Spleen (tissue), 11 donors: Measurements from ENCODE around the gene ZDHHC20. TPM values are rescaled to one million over a fixed set of nuclear protein-coding genes. Genes with fewer than 3 reads are reported as not detected.

Experiments used
- DNase-seq: peaks from one replicate; pipeline ENCODE4 v3.0.0-alpha.2; 2020
- H3K27ac ChIP-seq, 8 donors: fragments of 200-600 bp; sonication (generic) in 7 of 8; 1 replicate in 4 of 8; 2 replicates in 4 of 8; pipeline versions ENCODE4 v1.5.0 to v1.8.0; 2016 to 2021; ENCODE audit warnings: inconsistent platforms in 4 of 8, mild to moderate bottlenecking in 4 of 8, moderate library complexity in 1 of 8
- H3K27me3 ChIP-seq, 7 donors: fragments of 200-600 bp; sonication (generic) in 6 of 7; replicated peaks in 1 of 7; 1 replicate in 4 of 7; 2 replicates in 3 of 7; pipeline versions ENCODE4 v1.5.0 to v1.8.0; 2016 to 2021; ENCODE audit warnings: inconsistent platforms in 3 of 7, mild to moderate bottlenecking in 1 of 7
- H3K36me3 ChIP-seq, 6 donors: fragments of 200-600 bp; sonication (generic) in 5 of 6; 1 replicate in 4 of 6; 2 replicates in 2 of 6; pipeline versions ENCODE4 v1.5.0 to v1.8.0; 2016 to 2021; ENCODE audit warnings: inconsistent platforms in 2 of 6
- H3K4me1 ChIP-seq, 6 donors: fragments of 200-600 bp; sonication (generic) in 5 of 6; 1 replicate in 3 of 6; 2 replicates in 3 of 6; pipeline versions ENCODE4 v1.5.0 to v1.8.0; 2016 to 2021; ENCODE audit warnings: inconsistent platforms in 3 of 6
- H3K4me3 ChIP-seq, 8 donors: fragments of 200-600 bp; sonication (generic) in 7 of 8; 1 replicate in 4 of 8; 2 replicates in 4 of 8; pipeline versions ENCODE4 v1.5.0 to v1.8.0; 2016 to 2021; ENCODE audit warnings: inconsistent platforms in 4 of 8, mild to moderate bottlenecking in 4 of 8, moderate library complexity in 2 of 8
- H3K9me3 ChIP-seq, 8 donors: fragments of 200-600 bp; sonication (generic) in 7 of 8; 1 replicate in 4 of 8; 2 replicates in 4 of 8; pipeline versions ENCODE4 v1.5.0 to v1.8.0; 2016 to 2021; ENCODE audit warnings: inconsistent platforms in 4 of 8
- POLR2A ChIP-seq, 3 donors: fragments of 450-650 bp; IDR thresholded peaks; one replicate each; pipeline ENCODE4 v1.5.1; 2017; ENCODE audit warnings: antibody characterized with exemption in 3 of 3, mild to moderate bottlenecking in 1 of 3
- POLR2AphosphoS5 ChIP-seq, 3 donors: sonication (generic); formaldehyde crosslinking; IDR thresholded peaks; one replicate each; pipeline ENCODE4 v1.5.1; 2017; ENCODE audit warnings: antibody characterized with exemption in 3 of 3
- WGBS, 5 donors: extraction: QIAGEN DNeasy Blood & Tissue Kit in 3 of 5; methylation state at CpG; one replicate each; pipeline versions ENCODE4 v1.1.5 to v1.1.7; 2013 to 2018; 5-methylcytosine and 5-hydroxymethylcytosine counted together
- intact Hi-C: fragments of 100-400 bp; cut with DNase I; formaldehyde crosslinking; loops from one replicate; pipeline ENCODE4 v1.15.0; 2023; ENCODE audit warnings: low total_unique reads
- polyA plus RNA-seq, 3 donors: library from polyadenylated mRNA; stranded (reverse); fragments of 200-250 nt; gene quantifications; one replicate each; pipeline ENCODE4 v1.2.1, GENCODE V29; 2013
- total RNA-seq, 7 donors: library from RNA; depleted of rRNA in 3 of 7; stranded (reverse); fragments of >200 nt in 3 of 7; fragmentation: NEBNext Ultra II Directional in 4 of 7; extraction: Animal tissue kit (Norgen Biotek cat#: 25700) in 4 of 7; gene quantifications; one replicate each; pipeline versions ENCODE4 v1.1.0 to v1.2.1, GENCODE V29; 2016 to 2021
- TF ChIP-seq, protein P1 (sequence below), 11 experiments: fragments of 200-600 bp in 7 of 11; fragments of 450-650 bp in 4 of 11; sonication (generic) in 4 of 11; IDR thresholded peaks in 8 of 11; conservative IDR thresholded peaks in 3 of 11; 1 replicate in 7 of 11; 2 replicates in 4 of 11; pipeline versions ENCODE4 v1.4.0 to v1.8.0; 2016 to 2021; ENCODE audit warnings: antibody characterized with exemption in 11 of 11, inconsistent platforms in 4 of 11, mild to moderate bottlenecking in 1 of 11
- donor health status: healthy with polysubstance abuse.
- donor health status: DM: no; HTN: no; CAD: no; lungs with moderate emphysema.
- donor health status: DM: no; HTN: no; CAD: no.
- donor health status: Bipolar disorder and iron deficiency.
- donor health status: healthy.
- donor health status: DM: no; HTN: no; CAD: no.
- donor health status: DM: yes; HTN: yes; CAD: no.

ZDHHC20 gene
- total and polyA plus RNA-seq, 10 donors: 15.6 to 110 (median 80.5) TPM

DNA sequence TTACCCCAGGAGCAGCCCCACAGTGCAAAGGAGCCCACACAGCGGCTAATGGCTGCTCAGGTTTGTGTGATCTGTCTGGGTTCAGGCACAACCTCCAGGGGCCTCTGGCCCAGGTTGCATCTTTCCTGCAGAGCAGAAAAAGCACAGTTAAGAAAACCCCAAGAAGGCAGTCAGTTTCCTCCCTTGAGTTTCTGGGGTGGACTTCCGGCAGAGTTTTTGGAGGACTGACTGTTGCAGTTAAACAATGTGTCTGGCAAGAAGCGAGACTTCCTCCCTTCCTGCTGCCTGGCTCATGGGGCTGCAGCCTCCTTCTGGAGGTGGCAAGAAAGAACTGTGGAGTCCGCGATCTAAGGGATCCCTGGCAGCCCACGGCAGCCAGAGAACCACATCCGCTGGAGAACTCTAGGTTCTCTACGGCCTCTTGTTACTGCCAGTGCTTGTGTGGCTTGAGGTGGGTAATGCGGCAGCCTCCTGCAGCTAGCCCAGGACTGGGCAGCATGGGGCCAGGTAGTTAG lies 114.4 kb downstream of the ZDHHC20 start:
- WGBS, 5 donors: 0 to 37% (median 23%) methylated on average over 1 to 9 of the region's 9 CpGs
- no peaks in the 10 kb centered on the region for H3K27me3 ChIP-seq
- TF ChIP-seq POLR2AphosphoS5 (IDR thresholded peaks at IDR 0.05) (peak in 1 of 3 donors; percentile 36), POLR2A (IDR thresholded peaks at IDR 0.05) (no peak)
- TF ChIP-seq, protein P1, sequence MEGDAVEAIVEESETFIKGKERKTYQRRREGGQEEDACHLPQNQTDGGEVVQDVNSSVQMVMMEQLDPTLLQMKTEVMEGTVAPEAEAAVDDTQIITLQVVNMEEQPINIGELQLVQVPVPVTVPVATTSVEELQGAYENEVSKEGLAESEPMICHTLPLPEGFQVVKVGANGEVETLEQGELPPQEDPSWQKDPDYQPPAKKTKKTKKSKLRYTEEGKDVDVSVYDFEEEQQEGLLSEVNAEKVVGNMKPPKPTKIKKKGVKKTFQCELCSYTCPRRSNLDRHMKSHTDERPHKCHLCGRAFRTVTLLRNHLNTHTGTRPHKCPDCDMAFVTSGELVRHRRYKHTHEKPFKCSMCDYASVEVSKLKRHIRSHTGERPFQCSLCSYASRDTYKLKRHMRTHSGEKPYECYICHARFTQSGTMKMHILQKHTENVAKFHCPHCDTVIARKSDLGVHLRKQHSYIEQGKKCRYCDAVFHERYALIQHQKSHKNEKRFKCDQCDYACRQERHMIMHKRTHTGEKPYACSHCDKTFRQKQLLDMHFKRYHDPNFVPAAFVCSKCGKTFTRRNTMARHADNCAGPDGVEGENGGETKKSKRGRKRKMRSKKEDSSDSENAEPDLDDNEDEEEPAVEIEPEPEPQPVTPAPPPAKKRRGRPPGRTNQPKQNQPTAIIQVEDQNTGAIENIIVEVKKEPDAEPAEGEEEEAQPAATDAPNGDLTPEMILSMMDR (IDR thresholded peaks at IDR 0.05 in 8 of 11, conservative IDR thresholded peaks at IDR 0.05 in 3 of 11): no peak
- intact Hi-C loops: no loop called here
- H3K4me1 ChIP-seq: peaks cover 0 to 29% (median 10%) of the 10 kb centered on the region in 6 donors
- peak overlapping the region in 1 of 8 donors; percentile 47 for H3K4me3 ChIP-seq
- no peaks in the 10 kb centered on the region for H3K9me3 ChIP-seq
- DNase-seq: no peak
- no peaks in the 10 kb centered on the region for H3K36me3 ChIP-seq
- H3K27ac ChIP-seq: peak overlapping the region in 7 of 8 donors; percentile 3 to 67 (median 61)

DNA sequence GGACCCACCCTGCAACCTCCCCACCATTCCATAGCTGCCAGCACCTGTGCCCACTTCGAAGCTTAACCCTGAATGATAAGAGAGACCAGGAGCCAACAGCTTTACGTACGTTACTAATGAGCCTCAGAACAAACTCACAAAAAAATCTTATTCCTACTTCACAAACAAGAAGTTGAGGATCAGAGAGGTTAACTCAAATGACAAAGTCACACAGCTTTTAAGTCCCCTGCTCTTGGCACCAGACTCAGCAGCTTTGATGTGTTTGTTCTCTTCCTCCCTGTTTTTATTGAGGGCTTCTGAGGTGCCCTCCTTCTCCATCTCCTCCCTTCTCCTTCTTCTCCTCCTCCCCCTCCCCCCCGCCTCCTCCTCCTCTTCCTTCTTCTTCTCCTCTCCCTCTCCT lies 115.4 kb downstream of the ZDHHC20 start:
- DNase-seq: no peak
- no peaks in the 10 kb centered on the region for H3K36me3 ChIP-seq
- intact Hi-C loops: no loop called here
- no peak overlapping the region for H3K4me3 ChIP-seq
- no peaks in the 10 kb centered on the region for H3K9me3 ChIP-seq
- no peaks in the 10 kb centered on the region for H3K27me3 ChIP-seq
- TF ChIP-seq POLR2A (IDR thresholded peaks at IDR 0.05) (no peak), POLR2AphosphoS5 (IDR thresholded peaks at IDR 0.05) (no peak)
- TF ChIP-seq, protein P1 (IDR thresholded peaks at IDR 0.05 in 8 of 11, conservative IDR thresholded peaks at IDR 0.05 in 3 of 11): no peak
- peak overlapping the region in 1 of 8 donors; percentile 66 for H3K27ac ChIP-seq
- H3K4me1 ChIP-seq: peaks cover 0 to 29% (median 10%) of the 10 kb centered on the region in 6 donors
- WGBS, 5 donors: 80 to 95% (median 88%) methylated on average over 4 of the region's 4 CpGs

DNA sequence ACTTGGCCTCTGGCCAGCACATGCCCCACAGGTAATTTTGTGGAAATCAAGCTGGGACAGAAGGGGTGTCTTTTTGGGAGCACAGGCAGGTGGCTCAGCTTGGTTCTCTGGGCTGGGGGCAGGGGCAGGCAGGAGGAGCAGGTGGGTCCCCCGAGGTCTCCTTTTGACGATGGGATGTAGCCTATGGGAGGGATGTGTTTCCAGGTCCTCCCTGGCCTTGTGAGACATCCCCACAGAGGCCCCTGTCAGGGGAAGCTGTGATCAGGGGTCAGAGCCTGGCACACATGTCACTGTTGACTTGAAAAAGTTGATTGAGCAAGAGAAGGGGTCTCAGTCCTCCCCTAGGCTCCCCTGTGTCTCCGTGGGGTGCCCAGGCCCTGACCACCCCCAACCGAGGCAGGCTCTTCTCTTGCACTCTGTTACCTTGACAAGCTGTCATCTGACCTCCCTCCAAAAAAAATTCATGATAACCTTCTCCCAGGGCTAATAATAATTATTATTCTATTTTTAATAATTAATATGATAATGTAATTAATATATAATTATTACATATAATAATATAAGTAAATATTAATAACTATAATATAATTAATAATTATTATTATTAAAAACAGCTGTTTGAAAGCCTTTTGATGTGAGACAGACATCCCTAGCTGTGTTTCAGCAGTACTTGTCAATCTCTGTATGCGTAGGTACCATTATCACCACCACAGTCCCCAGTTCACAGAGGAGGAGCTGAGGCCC lies 116.2 kb downstream of the ZDHHC20 start:
- TF ChIP-seq POLR2A (IDR thresholded peaks at IDR 0.05) (no peak), POLR2AphosphoS5 (IDR thresholded peaks at IDR 0.05) (no peak)
- TF ChIP-seq, protein P1 (IDR thresholded peaks at IDR 0.05 in 8 of 11, conservative IDR thresholded peaks at IDR 0.05 in 3 of 11): no peak
- Histone ChIP-seq H3K27me3 (no peaks in the 10 kb centered on the region), H3K9me3 (no peaks in the 10 kb centered on the region), H3K4me1 (peaks cover 0 to 29% (median 10%) of the 10 kb centered on the region in 6 donors), H3K27ac (no peak overlapping the region), H3K4me3 (no peak overlapping the region), H3K36me3 (no peaks in the 10 kb centered on the region)
- no peak for DNase-seq
- 71 to 92% (median 82%) methylated on average over 5 of the region's 5 CpGs for whole genome bisulfite sequencing, 5 donors
- intact Hi-C loops: no loop called here

DNA sequence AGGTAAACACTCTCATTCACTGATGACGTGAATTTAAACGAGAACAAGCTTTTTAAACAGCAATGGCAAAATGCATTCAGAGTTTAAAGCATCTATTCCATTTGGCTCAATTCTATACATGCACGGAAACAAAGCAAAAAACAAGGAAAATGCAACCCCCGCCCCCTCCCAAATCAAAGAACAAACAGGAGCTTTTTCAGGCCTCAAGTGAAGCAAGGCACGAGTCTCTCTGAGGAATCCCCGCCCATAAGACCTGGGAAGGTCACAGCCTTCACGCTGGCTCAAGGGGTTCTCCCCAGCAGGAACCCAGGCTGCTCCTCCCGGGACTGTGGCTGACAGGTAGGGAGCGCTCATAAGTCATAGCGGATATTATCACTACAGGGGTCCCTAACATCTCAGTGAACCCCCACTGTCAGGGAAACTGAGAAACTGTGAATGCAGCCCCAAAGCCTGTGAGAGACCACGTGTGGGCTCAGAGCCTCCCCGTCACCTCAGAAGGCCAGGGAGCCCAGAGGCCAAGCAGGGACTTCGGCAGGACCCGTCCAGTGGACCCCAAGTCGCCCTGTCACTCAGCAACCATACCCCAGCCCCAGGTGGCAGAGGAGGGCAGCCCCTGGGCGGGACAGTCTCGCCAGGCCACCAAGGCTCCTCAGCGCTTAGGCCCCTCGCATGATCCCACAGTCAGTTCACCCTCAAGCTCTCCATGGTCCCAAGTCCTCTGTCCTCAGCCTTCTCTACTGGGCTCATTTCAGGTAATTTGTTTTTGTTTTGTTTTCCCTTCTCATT lies 117.3 kb downstream of the ZDHHC20 start:
- H3K4me1 ChIP-seq: peaks cover 0 to 29% (median 10%) of the 10 kb centered on the region in 6 donors
- TF ChIP-seq, protein P1 (IDR thresholded peaks at IDR 0.05 in 8 of 11, conservative IDR thresholded peaks at IDR 0.05 in 3 of 11): no peak
- TF ChIP-seq POLR2AphosphoS5 (IDR thresholded peaks at IDR 0.05) (no peak), POLR2A (IDR thresholded peaks at IDR 0.05) (no peak)
- H3K27me3 ChIP-seq: no peaks in the 10 kb centered on the region
- no peak for DNase-seq
- no peaks in the 10 kb centered on the region for H3K9me3 ChIP-seq
- intact Hi-C loops: no loop called here
- H3K27ac ChIP-seq: no peak overlapping the region
- 87 to 91% (median 87%) methylated on average over 13 to 19 of the region's 19 CpGs for WGBS, 5 donors
- no peak overlapping the region for H3K4me3 ChIP-seq
- no peaks in the 10 kb centered on the region for H3K36me3 ChIP-seq
